Daoy (cell line): ENCODE data around the gene BSN. TPM values are rescaled to one million over a fixed set of nuclear protein-coding genes. Genes with fewer than 3 reads are reported as not detected.

Experiments
- DNase-seq: peaks from one replicate; pipeline ENCODE4 v3.0.0-alpha.2; 2015; ENCODE audit warnings: low read depth
- total RNA-seq: library from RNA; depleted of rRNA; stranded (reverse); fragments of >200 nt; shearing (Covaris generic); gene quantifications from 2 replicates; pipeline ENCODE4 v1.2.3, GENCODE V29; 2014; rRNA removed

Gene BSN
- total RNA-seq, 1 experiment from 2014 or later = 0.29 TPM

GRCh38 chr3:49713336-49714105 lies 159.2 kb downstream of the BSN start:
- no peak for DNase-seq

- DNase-seq = no peak
Observed at GRCh38 chr3:49714728-49715550, 160.7 kb downstream of the BSN start.

GRCh38 chr3:49715611-49716121 lies 161.4 kb downstream of the BSN start:
- no peak for DNase-seq

GRCh38 chr3:49716169-49716568 lies 161.9 kb downstream of the BSN start:
- no peak for DNase-seq

GRCh38 chr3:49716691-49717210 lies 162.5 kb downstream of the BSN start:
- no peak for DNase-seq

- no peak for DNase-seq
Observed at GRCh38 chr3:49717211-49717958, 163.1 kb downstream of the BSN start.

GRCh38 chr3:49717959-49718857 lies 163.9 kb downstream of the BSN start:
- no peak for DNase-seq

GRCh38 chr3:49718858-49719213 lies 164.6 kb downstream of the BSN start:
- DNase-seq = no peak

GRCh38 chr3:49719214-49719884 lies 165.1 kb downstream of the BSN start, which contains the start of gene AMIGO3:
Gene AMIGO3 (minus strand): TSS chr3:49719684. CDS start chr3:49719465, 219 bp downstream.
- peak; percentile 87 for DNase-seq

Other genes with a start within 250 kb of the BSN start
- 8.9 and 10.2 TPM in 2 replicates for gene USP4, start 214.4 kb upstream of the BSN start, total RNA-seq
- gene GPX1, start 196.1 kb upstream of the BSN start, total RNA-seq = 240 and 299 TPM in 2 replicates
- gene RHOA, start 142.5 kb upstream of the BSN start, total RNA-seq = 273 and 298 TPM in 2 replicates
- 7.8 and 10.2 TPM in 2 replicates for gene TCTA, start 142.1 kb upstream of the BSN start, total RNA-seq
- 0.06 TPM in 1 of 2 replicates, not detected in the other for gene AMT, start 132.0 kb upstream of the BSN start, total RNA-seq
- 1.3 and 2.8 TPM in 2 replicates for gene NICN1, start 125.2 kb upstream of the BSN start, total RNA-seq
- 20.8 and 27.7 TPM in 2 replicates for gene DAG1, start 84.2 kb upstream of the BSN start, total RNA-seq
- gene APEH, start 119.9 kb downstream of the BSN start, total RNA-seq = 59.1 and 64.5 TPM in 2 replicates
- gene MST1, start 135.0 kb downstream of the BSN start, total RNA-seq = 0.63 and 3.2 TPM in 2 replicates
- gene RNF123, start 135.1 kb downstream of the BSN start, total RNA-seq = 16.6 and 17.1 TPM in 2 replicates
- 0.63 and 1.6 TPM in 2 replicates for gene AMIGO3, start 165.2 kb downstream of the BSN start, total RNA-seq
- 30.8 and 42.0 TPM in 2 replicates for gene GMPPB, start 169.5 kb downstream of the BSN start, total RNA-seq
- gene IP6K1, start 232.1 kb downstream of the BSN start, total RNA-seq = 12.6 and 17.7 TPM in 2 replicates
- not detected in 2 replicates for gene CDHR4, start 245.4 kb downstream of the BSN start, total RNA-seq
- not detected in 2 replicates for gene INKA1, start 248.8 kb downstream of the BSN start, total RNA-seq